IPS DF 6.9 (cell line): Measurements from ENCODE around the gene GZMB.
"Not testable (repeated sequence)": the region's sequence is repeated elsewhere in the genome, so short reads cannot be mapped to it uniquely, and the experiment has no call there.

Experiments used
- DNase-seq: peaks from one replicate; pipeline ENCODE4 v3.0.0-alpha.2; 2013; ENCODE audit warnings: low read depth, low spot score
- H3K27ac ChIP-seq: one replicate; pipeline ENCODE4 v1.5.1; 2013; ENCODE audit warnings: low read length, control low read depth
- H3K27me3 ChIP-seq: 2 replicates; pipeline ENCODE4 v1.6.1; 2013; ENCODE audit warnings: mild to moderate bottlenecking, low read length; ENCODE audit not compliant: control insufficient read depth, insufficient read depth
- H3K36me3 ChIP-seq: 2 replicates; pipeline ENCODE4 v1.6.1; 2013; ENCODE audit warnings: low read length; ENCODE audit not compliant: control insufficient read depth, insufficient read depth
- H3K4me1 ChIP-seq: 2 replicates; pipeline ENCODE4 v1.6.1; 2013; ENCODE audit warnings: low read length; ENCODE audit not compliant: control insufficient read depth, insufficient read depth
- H3K4me3 ChIP-seq: 2 replicates; pipeline ENCODE4 v1.5.1; 2013; ENCODE audit warnings: mild to moderate bottlenecking, low read length
- H3K9me3 ChIP-seq: 2 replicates; pipeline ENCODE4 v1.6.1; 2013; ENCODE audit warnings: low read length, inconsistent platforms; ENCODE audit not compliant: control insufficient read depth, insufficient read depth
- WGBS: extraction: QIAGEN DNeasy Blood & Tissue Kit; methylation state at CpG from one replicate; pipeline ENCODE4 v1.1.7; 2013; ENCODE audit warnings: mixed read lengths, missing lambda C conversion rate; ENCODE audit not compliant: insufficient read length, insufficient coverage; 5-methylcytosine and 5-hydroxymethylcytosine counted together

GZMB gene

GRCh38 chr14:24669651-24670050, 35.7 kb upstream of the GZMB start:
- Histone ChIP-seq H3K9me3 (no peaks in the 10 kb centered on the region), H3K36me3 (no peaks in the 10 kb centered on the region), H3K4me3 (no peak overlapping the region), H3K27ac (no peak overlapping the region), H3K4me1 (no peaks in the 10 kb centered on the region), H3K27me3 (no peaks in the 10 kb centered on the region)
- no CpG with 5 or more reads among the region's 1 CpG for WGBS
- DNase-seq: no peak

GRCh38 chr14:24665440-24665991, 31.5 kb upstream of the GZMB start:
- Histone ChIP-seq H3K27me3 (no peaks in the 10 kb centered on the region), H3K9me3 (no peaks in the 10 kb centered on the region), H3K4me1 (no peaks in the 10 kb centered on the region), H3K36me3 (no peaks in the 10 kb centered on the region), H3K4me3 (no peak overlapping the region), H3K27ac (no peak overlapping the region)
- no peak for DNase-seq
- no CpG with 5 or more reads among the region's 4 CpGs for WGBS

- no peak for DNase-seq
- H3K4me3 ChIP-seq: no peak overlapping the region
- no peaks in the 10 kb centered on the region for H3K9me3 ChIP-seq
- no peaks in the 10 kb centered on the region for H3K36me3 ChIP-seq
- no peaks in the 10 kb centered on the region for H3K27me3 ChIP-seq
- H3K4me1 ChIP-seq: no peaks in the 10 kb centered on the region
- no peak overlapping the region for H3K27ac ChIP-seq
- no CpG with 5 or more reads among the region's 4 CpGs for WGBS
These were observed 30.4 kb upstream of the GZMB start for GRCh38 chr14:24664366-24664765.

DNA sequence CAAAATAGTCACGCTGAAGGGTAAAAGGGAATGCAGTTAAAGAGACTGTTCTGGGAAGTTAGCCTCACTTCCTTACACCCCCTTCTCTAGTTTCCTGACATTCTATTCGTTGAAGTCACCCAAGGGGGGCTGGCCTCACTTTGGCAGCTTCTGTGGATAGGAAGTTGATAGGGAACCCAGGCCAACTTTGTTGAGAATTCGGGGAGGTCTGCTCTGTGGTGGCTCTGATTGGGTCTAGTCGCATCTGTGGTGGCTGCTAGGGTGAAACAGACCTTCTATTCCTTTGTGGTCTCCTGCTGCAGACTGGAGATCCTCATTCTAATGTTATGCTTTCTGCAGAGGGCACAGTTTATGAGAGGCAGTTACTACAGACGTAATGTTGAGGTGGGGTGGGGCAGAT, 28.8 kb upstream of the GZMB start:
- no peaks in the 10 kb centered on the region for H3K4me1 ChIP-seq
- no peak overlapping the region for H3K27ac ChIP-seq
- no peak overlapping the region for H3K4me3 ChIP-seq
- H3K36me3 ChIP-seq: no peaks in the 10 kb centered on the region
- whole genome bisulfite sequencing: no CpG with 5 or more reads among the region's 5 CpGs
- no peaks in the 10 kb centered on the region for H3K9me3 ChIP-seq
- no peaks in the 10 kb centered on the region for H3K27me3 ChIP-seq
- no peak for DNase-seq

- no peak for DNase-seq
- Histone ChIP-seq H3K36me3 (no peaks in the 10 kb centered on the region), H3K4me3 (no peak overlapping the region), H3K9me3 (no peaks in the 10 kb centered on the region), H3K4me1 (no peaks in the 10 kb centered on the region), H3K27ac (no peak overlapping the region), H3K27me3 (no peaks in the 10 kb centered on the region)
- no CpG with 5 or more reads among the region's 9 CpGs for WGBS
These were observed 26.1 kb upstream of the GZMB start for GRCh38 chr14:24659916-24660570.

GRCh38 chr14:24648361-24648760, 14.4 kb upstream of the GZMB start:
- WGBS: no CpG with 5 or more reads among the region's 1 CpG
- not testable (repeated sequence) for H3K4me3 ChIP-seq, DNase-seq, H3K27ac ChIP-seq, H3K27me3 ChIP-seq, H3K36me3 ChIP-seq, H3K4me1 ChIP-seq, H3K9me3 ChIP-seq

GRCh38 chr14:24639905-24640304, 5.9 kb upstream of the GZMB start:
- Histone ChIP-seq H3K9me3 (no peaks in the 10 kb centered on the region), H3K27me3 (no peaks in the 10 kb centered on the region), H3K27ac (no peak overlapping the region), H3K36me3 (no peaks in the 10 kb centered on the region), H3K4me3 (no peak overlapping the region), H3K4me1 (no peaks in the 10 kb centered on the region)
- WGBS: no CpG with 5 or more reads among the region's 3 CpGs
- DNase-seq: no peak

- no peak overlapping the region for H3K4me3 ChIP-seq
- H3K4me1 ChIP-seq: no peaks in the 10 kb centered on the region
- H3K9me3 ChIP-seq: no peaks in the 10 kb centered on the region
- no peak for DNase-seq
- H3K27me3 ChIP-seq: no peaks in the 10 kb centered on the region
- no peaks in the 10 kb centered on the region for H3K36me3 ChIP-seq
- no CpG with 5 or more reads among the region's 3 CpGs for WGBS
- H3K27ac ChIP-seq: no peak overlapping the region
These were observed 5.3 kb upstream of the GZMB start for GRCh38 chr14:24639270-24639669.

DNA sequence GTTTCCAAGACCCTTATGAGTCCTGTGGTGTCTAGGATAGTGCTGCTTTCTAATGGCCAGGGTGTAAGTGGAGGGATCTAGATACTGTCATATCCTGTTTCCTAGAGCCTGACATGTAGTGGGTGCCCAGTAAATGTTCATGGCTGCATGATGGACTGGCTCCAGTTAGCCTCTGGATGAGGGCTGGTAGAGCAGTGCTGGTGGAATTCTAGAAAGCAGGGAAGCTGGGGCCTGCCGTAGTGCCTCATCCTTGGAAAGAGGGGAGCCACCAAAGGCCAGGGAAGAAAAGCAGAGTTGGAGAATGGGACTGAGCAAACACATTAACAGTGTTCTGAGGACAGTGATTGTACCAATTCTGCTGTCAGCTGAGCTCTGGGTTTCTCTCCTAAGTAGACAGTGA, 637 bp downstream of the GZMB start:
- DNase-seq: no peak
- WGBS: no CpG with 5 or more reads among the region's 1 CpG
- H3K4me1 ChIP-seq: no peaks in the 10 kb centered on the region

DNA sequence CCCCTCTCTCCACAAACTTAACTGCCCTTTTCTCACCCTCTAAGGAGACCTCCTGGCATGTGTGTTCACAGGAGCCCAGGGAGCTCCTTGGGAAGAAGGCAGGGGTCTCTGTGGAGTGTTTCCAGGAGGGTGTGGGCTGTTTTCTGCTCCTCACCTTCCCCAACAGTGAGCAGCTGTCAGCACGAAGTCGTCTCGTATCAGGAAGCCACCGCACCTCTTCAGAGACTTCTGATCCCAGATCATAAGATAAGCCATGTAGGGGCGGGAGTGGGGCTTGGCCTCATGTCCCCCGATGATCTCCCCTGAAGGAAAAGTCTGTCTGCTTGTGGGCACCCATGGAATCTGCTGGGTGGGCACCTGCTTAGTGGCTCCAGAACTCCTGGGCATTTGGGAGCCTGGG, 1.2 kb downstream of the GZMB start:
- no CpG with 5 or more reads among the region's 6 CpGs for WGBS
- no peak overlapping the region for H3K4me3 ChIP-seq

More for the DNA sequence above, 637 bp downstream of the GZMB start:
- no peaks in the 10 kb centered on the region for H3K9me3 ChIP-seq
- no peak overlapping the region for H3K4me3 ChIP-seq
- no peaks in the 10 kb centered on the region for H3K36me3 ChIP-seq
- H3K27ac ChIP-seq: no peak overlapping the region
- H3K27me3 ChIP-seq: no peaks in the 10 kb centered on the region

GRCh38 chr14:24632336-24632735, 1.7 kb downstream of the GZMB start:
- Histone ChIP-seq H3K27me3 (no peaks in the 10 kb centered on the region), H3K4me3 (no peak overlapping the region), H3K36me3 (no peaks in the 10 kb centered on the region), H3K4me1 (no peaks in the 10 kb centered on the region), H3K27ac (no peak overlapping the region), H3K9me3 (no peaks in the 10 kb centered on the region)
- no CpG with 5 or more reads among the region's 4 CpGs for WGBS
- no peak for DNase-seq

More for the DNA sequence above, 1.2 kb downstream of the GZMB start:
- no peaks in the 10 kb centered on the region for H3K9me3 ChIP-seq
- DNase-seq: no peak
- H3K4me1 ChIP-seq: no peaks in the 10 kb centered on the region
- H3K36me3 ChIP-seq: no peaks in the 10 kb centered on the region
- H3K27me3 ChIP-seq: no peaks in the 10 kb centered on the region
- H3K27ac ChIP-seq: no peak overlapping the region
